ENCODE results near the gene CNOT1.
"Not testable (repeated sequence)": the region's sequence is repeated elsewhere in the genome, so short reads cannot be mapped to it uniquely, and the experiment has no call there.

GRCh38 chr16:58637021-58637420 is 7.4 kb upstream of the CNOT1 start:
- TF ChIP-seq CTCF, POLR2A (IDR thresholded peaks at IDR 0.05): not testable (repeated sequence)
